Immature natural killer cell (primary cell): ENCODE data around the gene GOLGA6D. TPM values are rescaled to one million over a fixed set of nuclear protein-coding genes. Genes with fewer than 3 reads are reported as not detected.
"Not testable (repeated sequence)": the region's sequence is repeated elsewhere in the genome, so short reads cannot be mapped to it uniquely, and the experiment has no call there.

Source experiments
- DNase-seq, 3 donors: peaks; one replicate each; pipeline ENCODE4 v3.0.0; 2022; ENCODE audit warnings: mixed read lengths in 1 of 3
- H3K27ac Mint-ChIP-seq, 6 donors: one replicate each; pipeline ENCODE4 v1.8.0; 2020; ENCODE audit warnings: mixed read lengths in 6 of 6, mild to moderate bottlenecking in 5 of 6, inconsistent platforms in 4 of 6, moderate library complexity in 3 of 6
- H3K27me3 Mint-ChIP-seq, 3 donors: one replicate each; pipeline ENCODE4 v1.8.0; 2020 to 2021; ENCODE audit warnings: low read depth in 3 of 3, mild to moderate bottlenecking in 3 of 3, mixed read lengths in 3 of 3, moderate library complexity in 3 of 3, inconsistent platforms in 1 of 3
- H3K36me3 Mint-ChIP-seq, 3 donors: one replicate each; pipeline ENCODE4 v1.8.0; 2020; ENCODE audit warnings: mixed read lengths in 3 of 3, inconsistent platforms in 2 of 3, mild to moderate bottlenecking in 2 of 3
- H3K4me1 Mint-ChIP-seq, 2 donors: one replicate each; pipeline ENCODE4 v1.8.0; 2020; ENCODE audit warnings: inconsistent platforms in 2 of 2, mild to moderate bottlenecking in 2 of 2, mixed read lengths in 2 of 2, moderate library complexity in 1 of 2
- H3K4me3 Mint-ChIP-seq, 5 donors: one replicate each; pipeline ENCODE4 v1.8.0; 2020; ENCODE audit warnings: mild to moderate bottlenecking in 5 of 5, mixed read lengths in 5 of 5, inconsistent platforms in 3 of 5, moderate library complexity in 3 of 5
- H3K9me3 Mint-ChIP-seq, 6 donors: one replicate each; pipeline ENCODE4 v1.8.0; 2020; ENCODE audit warnings: mild to moderate bottlenecking in 6 of 6, mixed read lengths in 6 of 6, inconsistent platforms in 4 of 6, moderate library complexity in 3 of 6
- polyA plus RNA-seq, 3 donors: library from polyadenylated mRNA; unstranded; fragments of 300-500 nt; fragmentation: Illumina TruSeq; gene quantifications; one replicate each; pipeline ENCODE4 v1.2.3, GENCODE V29; 2021

The GOLGA6D gene
- not detected for polyA plus RNA-seq

- not testable (repeated sequence) for H3K27ac Mint-ChIP-seq, H3K9me3 Mint-ChIP-seq, H3K4me3 Mint-ChIP-seq, H3K4me1 Mint-ChIP-seq, H3K36me3 Mint-ChIP-seq, DNase-seq, H3K27me3 Mint-ChIP-seq
Observed at GRCh38 chr15:75282572-75282971, at the start of gene GOLGA6D. Gene GOLGA6D (plus strand): TSS chr15:75282835. CDS start chr15:75282876, 41 bp downstream.

GRCh38 chr15:75233504-75234190 is 49.0 kb upstream of the GOLGA6D start:
- no peaks in the 10 kb centered on the region for H3K36me3 Mint-ChIP-seq
- peaks cover 0 to 5% (median 2%) of the 10 kb centered on the region in 3 donors for H3K27me3 Mint-ChIP-seq
- no peaks in the 10 kb centered on the region for H3K9me3 Mint-ChIP-seq
- H3K4me1 Mint-ChIP-seq: no peaks in the 10 kb centered on the region
- no peak overlapping the region for H3K4me3 Mint-ChIP-seq
- H3K27ac Mint-ChIP-seq: no peak overlapping the region
- no peak for DNase-seq

GRCh38 chr15:75234191-75234810 is 48.3 kb upstream of the GOLGA6D start:
- Mint-ChIP-seq H3K36me3 (no peaks in the 10 kb centered on the region), H3K9me3 (no peaks in the 10 kb centered on the region), H3K4me1 (no peaks in the 10 kb centered on the region), H3K27me3 (peaks cover 1 to 5% (median 2%) of the 10 kb centered on the region in 3 donors), H3K27ac (no peak overlapping the region), H3K4me3 (no peak overlapping the region)
- DNase-seq: no peak

DNA sequence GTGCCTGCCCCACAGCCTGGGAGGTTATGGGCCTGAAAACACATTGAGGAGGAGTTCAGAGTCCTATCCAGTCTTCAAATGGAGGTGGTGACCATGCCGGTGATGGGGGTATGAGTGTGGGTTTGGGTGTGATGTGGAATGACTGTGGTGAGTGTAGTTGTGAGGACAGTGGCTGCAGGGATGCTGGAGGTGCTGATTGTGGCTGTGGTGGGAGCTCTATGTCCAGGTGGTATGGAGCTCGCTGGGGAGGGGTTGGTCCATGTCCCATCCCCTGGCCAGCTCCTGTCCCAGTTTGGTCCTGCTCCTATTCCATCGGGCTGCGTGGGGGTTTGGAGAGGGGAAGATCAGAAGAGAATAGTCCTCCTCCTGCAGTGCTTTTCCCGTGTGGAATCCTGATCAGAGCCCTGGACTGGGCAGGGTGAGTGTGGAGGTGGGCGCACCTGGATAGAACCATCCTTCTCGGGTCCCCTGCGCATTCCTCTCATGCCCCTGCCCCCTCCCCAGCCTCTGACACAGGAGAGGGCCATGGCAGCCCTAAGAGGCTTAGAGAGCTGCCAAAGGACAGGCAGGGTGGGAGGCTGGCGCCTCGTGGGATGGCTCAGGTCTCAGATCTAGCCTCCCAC is 47.5 kb upstream of the GOLGA6D start:
- no peaks in the 10 kb centered on the region for H3K36me3 Mint-ChIP-seq
- H3K4me3 Mint-ChIP-seq: no peak overlapping the region
- peaks cover 4 to 6% (median 6%) of the 10 kb centered on the region in 3 donors for H3K27me3 Mint-ChIP-seq
- no peaks in the 10 kb centered on the region for H3K9me3 Mint-ChIP-seq
- no peaks in the 10 kb centered on the region for H3K4me1 Mint-ChIP-seq
- H3K27ac Mint-ChIP-seq: peak overlapping the region in 1 of 6 donors; percentile 21
- no peak for DNase-seq

DNA sequence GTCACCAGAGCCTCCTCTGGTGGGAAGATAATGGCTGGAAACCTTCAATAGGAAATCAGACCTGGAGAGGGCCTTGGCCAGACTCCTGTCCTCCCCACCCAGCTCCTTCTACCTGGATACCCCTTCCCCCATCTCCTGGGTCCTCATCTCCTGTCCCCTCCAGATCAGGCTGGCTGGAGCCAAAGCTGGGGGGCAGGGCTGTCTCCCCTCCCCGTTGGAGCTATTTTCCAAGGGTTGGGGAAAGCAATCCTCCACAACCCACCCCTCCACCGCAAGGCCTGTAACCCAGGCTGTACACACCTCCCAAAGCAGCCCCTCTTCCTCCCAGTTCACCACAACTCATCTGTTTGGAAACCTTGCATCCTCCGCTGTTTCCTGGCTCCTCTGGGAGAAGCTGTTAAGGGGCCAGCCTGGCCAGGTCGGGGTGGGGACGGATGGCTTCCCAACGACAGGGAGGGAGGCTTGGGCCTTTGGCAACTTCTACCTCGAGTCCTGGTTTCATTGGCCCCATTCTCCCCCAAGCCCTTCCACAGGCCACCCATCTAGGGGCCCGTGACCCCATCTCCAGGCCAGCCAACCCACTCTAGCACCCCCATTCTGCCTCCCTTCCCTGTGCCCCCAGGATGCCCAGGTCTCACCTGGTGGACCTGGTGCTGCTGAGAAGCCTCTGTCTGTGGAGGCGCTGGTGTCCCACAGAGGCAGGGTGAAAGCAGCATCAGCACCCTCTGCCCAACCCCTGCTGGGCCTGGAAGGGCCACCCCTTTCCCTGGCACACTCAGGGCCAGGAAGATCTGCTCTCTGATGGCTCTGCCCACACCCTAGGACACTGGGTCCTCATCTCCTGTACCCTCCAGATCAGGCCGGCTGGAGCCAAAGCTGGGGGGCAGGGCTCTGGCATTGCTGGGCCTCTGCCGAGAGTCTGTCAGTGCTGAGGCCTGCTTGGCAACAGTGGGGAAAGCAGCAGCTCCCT is 46.6 kb upstream of the GOLGA6D start:
- H3K9me3 Mint-ChIP-seq: no peaks in the 10 kb centered on the region
- no peaks in the 10 kb centered on the region for H3K36me3 Mint-ChIP-seq
- peaks cover 4 to 6% (median 6%) of the 10 kb centered on the region in 3 donors for H3K27me3 Mint-ChIP-seq
- DNase-seq: no peak
- no peak overlapping the region for H3K27ac Mint-ChIP-seq
- H3K4me1 Mint-ChIP-seq: no peaks in the 10 kb centered on the region
- no peak overlapping the region for H3K4me3 Mint-ChIP-seq

DNA sequence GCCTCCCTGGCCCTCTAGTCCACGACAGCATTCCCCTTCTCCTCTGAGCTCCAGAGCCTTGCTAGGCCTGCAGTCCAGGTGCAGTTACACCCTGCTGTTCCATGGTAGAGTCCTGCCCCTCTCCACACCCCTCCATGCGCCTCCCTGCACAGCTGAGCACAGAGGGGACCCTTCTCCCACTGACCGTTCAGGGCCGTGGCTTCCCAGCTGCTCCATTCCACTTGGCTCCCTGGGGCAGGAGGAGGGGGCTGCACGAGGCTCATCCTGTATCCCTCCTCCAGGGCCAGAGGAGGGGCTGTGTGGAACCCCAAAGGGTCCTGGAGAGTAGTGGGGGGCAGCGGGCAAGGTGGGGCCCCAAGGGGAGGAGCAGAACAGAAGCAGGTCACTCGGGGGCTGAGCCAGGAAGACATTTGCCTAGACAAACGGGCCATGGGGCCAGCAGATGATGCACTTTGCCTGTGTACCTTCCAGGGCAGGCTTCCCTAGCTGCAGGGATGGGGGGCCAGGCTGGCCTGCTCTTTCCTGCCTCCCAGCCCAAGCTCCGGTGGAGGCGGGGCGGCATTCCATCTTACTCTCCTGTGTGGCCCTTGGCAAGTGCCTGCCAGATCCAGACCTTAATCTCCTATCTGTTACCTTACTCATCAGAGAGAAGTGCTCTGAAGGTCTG is 45.2 kb upstream of the GOLGA6D start:
- Mint-ChIP-seq H3K36me3 (no peaks in the 10 kb centered on the region), H3K9me3 (no peaks in the 10 kb centered on the region), H3K4me3 (no peak overlapping the region), H3K4me1 (no peaks in the 10 kb centered on the region), H3K27ac (no peak overlapping the region), H3K27me3 (peaks cover 4 to 6% (median 5%) of the 10 kb centered on the region in 3 donors)
- no peak for DNase-seq

GRCh38 chr15:75238150-75238549 is 44.5 kb upstream of the GOLGA6D start:
- Mint-ChIP-seq H3K27ac (no peak overlapping the region), H3K27me3 (peaks cover 3 to 6% (median 4%) of the 10 kb centered on the region in 3 donors), H3K4me3 (no peak overlapping the region), H3K36me3 (no peaks in the 10 kb centered on the region), H3K9me3 (no peaks in the 10 kb centered on the region), H3K4me1 (no peaks in the 10 kb centered on the region)
- no peak for DNase-seq

DNA sequence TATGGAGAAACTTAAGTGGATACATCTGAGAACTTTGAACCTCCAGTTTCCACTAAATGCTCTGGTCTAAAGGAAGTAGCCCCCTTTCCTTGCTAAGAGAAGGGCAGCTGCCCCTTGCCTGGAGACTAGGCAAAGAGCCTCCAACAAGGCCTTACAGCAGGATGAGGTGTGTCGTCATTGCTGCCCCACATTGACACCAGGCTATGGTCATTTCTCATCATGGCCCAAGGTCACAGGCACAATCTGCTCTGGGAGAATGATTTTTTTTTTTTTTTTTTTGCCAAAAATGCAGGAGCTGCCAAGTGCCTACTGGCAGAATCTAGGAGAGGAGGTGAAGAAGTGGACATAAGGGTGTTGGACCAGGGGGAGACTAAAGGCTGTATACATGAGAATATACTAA is 36.9 kb upstream of the GOLGA6D start:
- H3K4me1 Mint-ChIP-seq, H3K36me3 Mint-ChIP-seq, H3K9me3 Mint-ChIP-seq, H3K27ac Mint-ChIP-seq, DNase-seq, H3K4me3 Mint-ChIP-seq, H3K27me3 Mint-ChIP-seq: not testable (repeated sequence)

GRCh38 chr15:75248991-75249390 is 33.6 kb upstream of the GOLGA6D start:
- not testable (repeated sequence) for H3K36me3 Mint-ChIP-seq, H3K27me3 Mint-ChIP-seq, DNase-seq, H3K9me3 Mint-ChIP-seq, H3K4me1 Mint-ChIP-seq, H3K4me3 Mint-ChIP-seq, H3K27ac Mint-ChIP-seq

- Mint-ChIP-seq H3K9me3 (no peaks in the 10 kb centered on the region), H3K4me1 (no peaks in the 10 kb centered on the region), H3K27ac (no peak overlapping the region), H3K27me3 (peaks cover 0 to 9% (median 3%) of the 10 kb centered on the region in 3 donors), H3K36me3 (no peaks in the 10 kb centered on the region), H3K4me3 (no peak overlapping the region)
- DNase-seq: no peak
Observed at GRCh38 chr15:75249726-75250125, 32.9 kb upstream of the GOLGA6D start.

- not testable (repeated sequence) for H3K4me3 Mint-ChIP-seq
Observed at GRCh38 chr15:75251343-75251742, 31.3 kb upstream of the GOLGA6D start.

DNA sequence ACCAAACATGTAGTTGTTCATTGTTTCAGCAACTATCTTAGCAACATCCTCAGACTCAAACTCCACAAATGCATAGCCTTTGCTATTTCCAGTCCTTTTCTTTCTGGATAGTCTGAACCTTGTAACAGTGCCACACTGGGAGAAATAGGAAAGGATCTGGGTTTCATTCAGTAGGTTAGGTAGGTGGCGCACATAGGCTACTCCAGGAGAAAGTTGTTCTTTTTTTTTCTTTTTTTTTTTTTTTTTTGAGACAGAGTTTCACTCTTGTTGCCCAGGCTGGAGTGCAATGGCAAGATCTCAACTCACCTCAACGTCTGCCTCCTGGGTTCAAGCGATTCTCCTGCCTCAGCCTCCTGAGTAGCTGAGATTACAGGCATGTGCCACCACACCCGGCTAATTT is 30.4 kb upstream of the GOLGA6D start:
- not testable (repeated sequence) for H3K36me3 Mint-ChIP-seq, H3K9me3 Mint-ChIP-seq, H3K27me3 Mint-ChIP-seq, H3K4me1 Mint-ChIP-seq, H3K4me3 Mint-ChIP-seq, DNase-seq, H3K27ac Mint-ChIP-seq

More at GRCh38 chr15:75251343-75251742, 31.3 kb upstream of the GOLGA6D start:
- not testable (repeated sequence) for H3K4me1 Mint-ChIP-seq, H3K27ac Mint-ChIP-seq, H3K9me3 Mint-ChIP-seq, DNase-seq, H3K36me3 Mint-ChIP-seq, H3K27me3 Mint-ChIP-seq

- not testable (repeated sequence) for H3K4me3 Mint-ChIP-seq, H3K27me3 Mint-ChIP-seq, DNase-seq, H3K36me3 Mint-ChIP-seq, H3K4me1 Mint-ChIP-seq, H3K27ac Mint-ChIP-seq, H3K9me3 Mint-ChIP-seq
Observed at GRCh38 chr15:75258034-75258433, 24.6 kb upstream of the GOLGA6D start, which contains the start of gene GOLGA6C. Gene GOLGA6C (plus strand): TSS chr15:75258334. CDS start chr15:75258599, 265 bp downstream.
